Muscle of leg (tissue), 11 donors: Measurements from ENCODE around the gene ADAMTS9. TPM values are rescaled to one million over a fixed set of nuclear protein-coding genes. Genes with fewer than 3 reads are reported as not detected.
A peak's percentile ranks its signal among the peaks of the same experiment; 100 is the strongest.

Experiments
- DNase-seq: peaks from one replicate; pipeline ENCODE4 v3.0.0; 2013
- H3K27ac ChIP-seq: one replicate; pipeline ENCODE4 v1.5.1; 2013; ENCODE audit warnings: mild to moderate bottlenecking, low read length, control low read depth
- H3K27me3 ChIP-seq: one replicate; pipeline ENCODE4 v1.6.1; 2013; ENCODE audit warnings: low read length; ENCODE audit not compliant: control insufficient read depth, insufficient read depth
- H3K36me3 ChIP-seq: one replicate; pipeline ENCODE4 v1.6.1; 2013; ENCODE audit warnings: low read length; ENCODE audit not compliant: control insufficient read depth, insufficient read depth
- H3K4me1 ChIP-seq: one replicate; pipeline ENCODE4 v1.6.1; 2013; ENCODE audit warnings: low read length; ENCODE audit not compliant: control insufficient read depth, insufficient read depth
- H3K4me3 ChIP-seq: one replicate; pipeline ENCODE4 v1.5.1; 2013; ENCODE audit warnings: low read length, control low read depth
- H3K9me3 ChIP-seq: replicated peaks from 2 replicates; pipeline ENCODE4 v1.6.1; 2013; ENCODE audit warnings: low read depth, low read length; ENCODE audit not compliant: control insufficient read depth
- WGBS: methylation state at CpG from one replicate; pipeline ENCODE4 v1.1.5; 2013; ENCODE audit warnings: missing lambda C conversion rate; ENCODE audit not compliant: insufficient coverage; 5-methylcytosine and 5-hydroxymethylcytosine counted together
- polyA plus RNA-seq, 8 donors: library from polyadenylated mRNA; unstranded; fragments of 120-200 nt; gene quantifications; one replicate each; pipeline versions ENCODE4 v1.2.1 to v1.2.3, GENCODE V29; 2013; ENCODE audit warnings: inconsistent platforms in 1 of 8, low replicate concordance in 1 of 8; ENCODE audit not compliant: insufficient read length in 8 of 8, insufficient read depth in 1 of 8
- total RNA-seq: library from RNA; stranded (reverse); fragments of 120-200 nt; gene quantifications from one replicate; pipeline ENCODE4 v1.2.4, GENCODE V29; 2013

The ADAMTS9 gene
- total and polyA plus RNA-seq, 9 donors, result 74.4 to 142 (median 97.4) TPM

DNA sequence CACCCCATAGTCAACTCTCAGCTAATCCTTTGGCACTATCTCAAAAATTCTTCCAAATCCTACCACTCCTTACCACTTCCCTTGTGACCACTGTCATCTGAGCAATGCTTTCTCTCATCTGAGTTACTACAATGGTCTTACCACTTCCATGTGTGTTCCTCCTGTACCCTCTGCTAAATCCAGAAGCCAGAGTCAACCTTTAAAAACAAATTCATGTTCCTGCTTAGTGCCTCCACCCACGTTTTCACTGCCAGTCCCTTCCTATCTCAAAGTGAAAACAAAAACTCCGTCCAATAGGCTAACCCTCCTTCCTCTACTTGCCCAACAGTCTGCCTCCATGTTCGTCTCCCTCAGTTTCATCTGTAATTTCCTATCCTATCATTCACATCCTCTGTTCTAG lies 109.0 kb downstream of the ADAMTS9 start:
- peaks cover 34% of the 10 kb centered on the region for H3K36me3 ChIP-seq
- DNase-seq, result no peak
- peaks cover 2% of the 10 kb centered on the region for H3K4me1 ChIP-seq
- no peak overlapping the region for H3K27ac ChIP-seq
- WGBS, result 74% methylated on average over 3 of the region's 3 CpGs
- no peak overlapping the region for H3K4me3 ChIP-seq
- H3K9me3 ChIP-seq, result no peaks in the 10 kb centered on the region
- no peaks in the 10 kb centered on the region for H3K27me3 ChIP-seq

DNA sequence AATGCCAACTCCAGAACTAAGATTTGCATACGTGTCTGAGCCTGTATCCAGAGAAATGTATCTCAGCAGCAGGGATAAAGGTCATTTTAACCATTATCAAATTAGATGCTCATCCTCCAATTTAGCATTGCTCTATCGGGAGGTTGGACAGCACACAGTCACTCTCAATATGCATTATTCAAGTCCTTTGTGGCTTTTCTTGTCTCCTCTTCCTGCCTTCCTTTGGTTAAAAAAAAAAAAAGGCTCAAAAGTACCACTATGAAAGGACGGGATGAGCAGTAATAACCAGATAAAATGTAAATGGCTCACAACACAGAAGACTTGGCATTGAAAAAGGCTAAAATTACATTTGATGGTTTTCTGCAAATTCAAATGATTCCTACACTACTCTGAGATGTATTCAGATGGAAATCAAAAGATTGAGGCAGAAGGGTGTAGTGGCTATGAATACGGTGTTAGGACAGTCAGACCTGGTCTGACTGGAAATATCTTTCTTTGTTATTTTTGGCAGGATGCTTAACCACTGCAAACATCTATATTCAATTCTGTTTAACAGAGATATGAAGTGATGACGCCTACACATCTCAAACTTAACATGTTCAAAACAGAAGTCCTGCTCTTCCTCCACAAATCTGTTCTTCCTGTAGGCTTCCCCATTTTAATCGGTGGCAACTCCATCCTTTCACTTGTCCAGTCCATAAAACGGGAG lies 109.6 kb downstream of the ADAMTS9 start:
- H3K4me1 ChIP-seq, result no peaks in the 10 kb centered on the region
- H3K9me3 ChIP-seq, result no peaks in the 10 kb centered on the region
- no peak for DNase-seq
- H3K4me3 ChIP-seq, result no peak overlapping the region
- H3K36me3 ChIP-seq, result peaks cover 37% of the 10 kb centered on the region
- H3K27me3 ChIP-seq, result no peaks in the 10 kb centered on the region
- no peak overlapping the region for H3K27ac ChIP-seq
- 72% methylated on average over 3 of the region's 7 CpGs for WGBS

DNA sequence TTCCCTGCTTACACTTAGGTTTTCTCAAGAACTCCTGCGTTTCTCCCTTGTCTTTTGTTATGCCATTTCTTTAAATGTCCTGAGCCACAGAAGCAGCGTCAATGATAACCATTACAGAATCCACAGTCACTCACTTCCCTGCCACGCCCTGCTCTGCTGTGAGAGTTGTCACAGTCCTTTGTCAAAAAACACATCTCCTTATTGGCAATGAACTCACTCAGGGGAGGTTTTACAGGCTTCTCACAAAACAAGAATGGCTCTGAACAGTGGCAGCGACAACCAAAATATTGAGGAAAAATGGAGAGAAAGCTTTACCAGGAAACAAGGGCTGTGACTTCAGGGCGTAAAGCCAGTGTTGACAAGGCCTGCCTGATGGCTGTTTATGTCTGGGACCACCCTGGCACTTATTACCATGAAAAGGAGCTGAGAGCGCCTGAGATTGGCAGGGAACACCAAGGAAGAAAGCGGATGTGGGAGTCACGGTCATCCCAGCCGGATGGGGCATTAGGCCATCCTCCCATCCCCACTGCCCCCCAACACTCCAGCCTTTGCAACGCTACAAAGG lies 111.5 kb downstream of the ADAMTS9 start:
- Histone ChIP-seq H3K27me3 (no peaks in the 10 kb centered on the region), H3K4me1 (no peaks in the 10 kb centered on the region), H3K9me3 (no peaks in the 10 kb centered on the region), H3K27ac (no peak overlapping the region), H3K4me3 (no peak overlapping the region), H3K36me3 (peaks cover 42% of the 10 kb centered on the region)
- no peak for DNase-seq
- 86% methylated on average over 8 of the region's 10 CpGs for WGBS

DNA sequence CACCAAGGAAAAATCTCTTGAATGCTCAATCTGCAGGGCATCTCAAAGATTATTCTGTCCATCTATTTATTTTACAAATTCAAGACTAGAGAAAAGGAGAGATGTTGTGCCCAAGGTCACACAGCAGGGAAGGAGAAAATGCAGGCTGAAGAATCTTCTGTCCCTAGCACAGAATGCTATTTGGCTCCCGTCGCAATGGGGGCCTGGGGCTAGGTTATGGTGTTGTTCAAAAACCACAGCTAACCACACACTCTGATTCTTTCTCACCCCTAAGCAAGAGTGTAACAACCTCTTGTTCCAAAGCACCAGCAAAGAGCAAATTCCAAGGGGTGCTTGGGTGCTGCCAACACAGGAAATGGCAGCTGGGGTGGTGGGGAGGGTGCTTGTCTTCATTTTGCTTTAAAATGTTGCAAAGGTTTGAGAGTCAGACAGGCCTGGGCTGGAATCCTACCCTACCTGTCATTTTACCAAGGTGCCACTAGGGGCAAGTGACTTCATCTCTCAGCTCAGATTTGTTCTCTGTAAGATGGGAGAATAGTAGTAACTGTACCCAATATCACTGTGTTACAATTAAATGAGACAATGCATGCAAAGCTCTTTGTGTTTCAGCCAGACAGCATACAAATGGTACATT lies 112.5 kb downstream of the ADAMTS9 start:
- no peak overlapping the region for H3K4me3 ChIP-seq
- no peaks in the 10 kb centered on the region for H3K9me3 ChIP-seq
- H3K27ac ChIP-seq, result no peak overlapping the region
- H3K27me3 ChIP-seq, result no peaks in the 10 kb centered on the region
- H3K4me1 ChIP-seq, result no peaks in the 10 kb centered on the region
- peaks cover 42% of the 10 kb centered on the region for H3K36me3 ChIP-seq
- DNase-seq, result no peak
- WGBS, result no CpG with 5 or more reads among the region's 2 CpGs

- 100% methylated on average over 1 of the region's 2 CpGs for WGBS
- Histone ChIP-seq H3K9me3 (no peaks in the 10 kb centered on the region), H3K27ac (no peak overlapping the region), H3K36me3 (peaks cover 42% of the 10 kb centered on the region), H3K4me3 (no peak overlapping the region), H3K4me1 (no peaks in the 10 kb centered on the region), H3K27me3 (no peaks in the 10 kb centered on the region)
- DNase-seq, result no peak
These were observed 113.6 kb downstream of the ADAMTS9 start for GRCh38 chr3:64574194-64574593.

DNA sequence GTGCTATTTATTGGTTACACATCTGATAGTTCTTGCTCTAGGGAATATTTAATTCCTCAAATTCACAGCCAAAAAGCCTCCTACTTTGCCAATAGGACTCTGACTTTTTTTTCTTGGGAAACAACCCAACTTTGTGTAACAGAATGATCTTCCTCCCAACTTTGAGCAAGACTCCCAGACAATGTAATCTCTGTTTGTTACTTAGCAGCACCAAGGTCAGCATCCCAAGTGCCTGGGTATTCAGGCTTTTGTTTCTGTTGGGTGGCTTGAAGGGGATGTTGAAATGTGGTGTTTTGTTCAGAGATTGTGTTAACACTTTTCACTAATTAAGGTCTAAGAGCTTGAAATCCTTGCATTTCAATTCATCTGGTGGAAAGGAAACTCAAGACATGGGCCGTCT lies 115.8 kb downstream of the ADAMTS9 start:
- DNase-seq, result no peak
- Histone ChIP-seq H3K27me3 (no peaks in the 10 kb centered on the region), H3K4me1 (no peaks in the 10 kb centered on the region), H3K4me3 (no peak overlapping the region), H3K27ac (no peak overlapping the region), H3K36me3 (peaks cover 46% of the 10 kb centered on the region), H3K9me3 (no peaks in the 10 kb centered on the region)
- WGBS, result no CpG with 5 or more reads among the region's 1 CpG

DNA sequence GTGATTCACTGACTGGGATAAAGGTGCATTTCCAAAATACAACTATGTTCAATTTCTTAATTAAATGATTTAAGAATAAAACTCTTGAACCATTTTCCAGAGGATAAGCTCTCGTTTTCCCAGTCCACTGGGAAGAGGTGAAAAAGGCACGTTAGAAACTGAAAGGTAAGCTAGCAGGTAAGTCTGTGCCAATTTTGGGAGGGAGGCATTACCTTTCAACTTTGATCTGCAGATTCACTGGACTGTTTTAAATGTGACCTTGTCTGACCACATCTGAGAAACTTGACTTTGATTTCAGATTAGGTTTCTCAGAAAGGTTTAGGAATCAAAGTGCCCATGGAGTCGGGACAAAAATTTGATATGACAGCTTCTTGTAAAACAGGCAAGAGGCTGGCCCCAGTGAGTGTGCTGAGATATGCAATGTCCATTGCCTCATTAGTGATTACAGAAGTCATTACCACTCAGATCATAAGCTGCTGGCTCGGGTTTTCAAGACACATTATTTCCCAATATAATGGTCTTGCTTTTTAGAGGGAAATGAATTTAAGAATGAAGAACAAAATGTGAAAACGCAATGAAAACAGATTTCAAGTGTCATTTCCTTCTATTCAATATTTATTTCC lies 118.8 kb downstream of the ADAMTS9 start:
- DNase-seq, result no peak
- 70% methylated on average over 2 of the region's 5 CpGs for WGBS
- no peak overlapping the region for H3K27ac ChIP-seq
- H3K4me3 ChIP-seq, result no peak overlapping the region
- H3K36me3 ChIP-seq, result peaks cover 27% of the 10 kb centered on the region
- H3K9me3 ChIP-seq, result no peaks in the 10 kb centered on the region
- no peaks in the 10 kb centered on the region for H3K27me3 ChIP-seq
- peaks cover under 1% of the 10 kb centered on the region for H3K4me1 ChIP-seq

DNA sequence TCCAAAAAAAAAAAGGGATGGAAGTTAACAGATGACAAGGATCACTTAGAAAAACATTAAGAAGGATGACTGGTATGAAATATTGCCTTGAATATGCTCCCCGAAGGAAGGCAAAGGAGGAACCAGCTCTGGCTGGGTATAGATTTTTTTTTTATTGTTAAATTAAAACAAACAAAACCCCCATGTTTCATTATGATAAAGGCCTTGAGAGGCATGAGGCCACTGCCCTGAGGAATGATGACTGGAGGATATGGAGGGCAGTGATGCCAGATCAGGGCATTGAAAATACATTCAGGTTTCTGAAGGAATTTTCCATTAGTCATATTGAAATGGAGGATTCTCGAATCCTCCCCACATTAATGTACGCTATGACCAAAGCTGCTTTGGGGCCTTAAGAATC lies 120.9 kb downstream of the ADAMTS9 start:
- Histone ChIP-seq H3K4me1 (peaks cover 4% of the 10 kb centered on the region), H3K4me3 (no peak overlapping the region), H3K9me3 (no peaks in the 10 kb centered on the region), H3K27me3 (no peaks in the 10 kb centered on the region), H3K36me3 (peaks cover 18% of the 10 kb centered on the region), H3K27ac (no peak overlapping the region)
- no CpG with 5 or more reads among the region's 3 CpGs for WGBS
- DNase-seq, result no peak

GRCh38 chr3:64563751-64564150 lies 124.0 kb downstream of the ADAMTS9 start:
- Histone ChIP-seq H3K4me1 (peaks cover 8% of the 10 kb centered on the region), H3K27ac (peak overlapping the region; percentile 26), H3K9me3 (no peaks in the 10 kb centered on the region), H3K4me3 (no peak overlapping the region), H3K36me3 (peaks cover 41% of the 10 kb centered on the region), H3K27me3 (no peaks in the 10 kb centered on the region)
- DNase-seq, result peak; percentile 66
- WGBS, result 13% methylated on average over 1 of the region's 3 CpGs

DNA sequence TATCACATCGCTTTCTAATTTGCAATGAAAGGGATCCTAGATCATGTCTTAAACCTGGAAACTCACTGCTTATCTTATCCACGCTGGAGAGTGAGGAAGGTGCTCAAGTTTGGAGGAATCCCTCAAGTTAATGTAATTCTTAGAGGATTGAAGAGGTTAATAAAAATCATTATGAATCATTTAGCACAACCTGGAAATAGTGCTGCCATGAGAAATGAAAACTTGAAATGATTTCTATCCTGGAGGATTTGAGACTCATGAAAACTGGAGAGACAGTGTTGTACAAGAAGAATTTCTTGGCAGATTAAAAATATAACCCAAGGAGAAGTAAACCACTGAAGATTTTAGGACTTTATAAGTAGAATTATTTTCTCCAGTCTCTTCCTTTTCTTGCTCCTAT lies 125.9 kb downstream of the ADAMTS9 start:
- H3K27ac ChIP-seq, result peak overlapping the region; percentile 86
- peaks cover 46% of the 10 kb centered on the region for H3K36me3 ChIP-seq
- DNase-seq, result peak; percentile 60
- no peaks in the 10 kb centered on the region for H3K27me3 ChIP-seq
- peaks cover 8% of the 10 kb centered on the region for H3K4me1 ChIP-seq
- H3K9me3 ChIP-seq, result no peaks in the 10 kb centered on the region
- H3K4me3 ChIP-seq, result peak overlapping the region; percentile 29
- no CpG with 5 or more reads among the region's 2 CpGs for WGBS
